HEK293 (cell line): ENCODE data around the gene SMAD7.

Source experiments
- CTCF ChIA-PET: fragments of 350-600 bp; formaldehyde crosslinking; extraction: SDS; loops from one replicate; lab custom pipeline; 2021; ENCODE audit warnings: antibody characterized with exemption; lab: Yijun Ruan, JAX
- POLR2A ChIA-PET: fragments of 300-600 bp; formaldehyde crosslinking; extraction: SDS; loops from one replicate; lab custom pipeline; 2020; ENCODE audit warnings: antibody characterized with exemption, inconsistent platforms; lab: Yijun Ruan, JAX
- H3K27ac ChIP-seq: fragments of 200-500 bp; sonication (Bioruptor generic); 2 replicates; pipeline ENCODE4 v1.5.1; 2014; ENCODE audit warnings: low read depth, low read length, control low read depth, inconsistent platforms; ENCODE audit errors: extremely low read depth
- H3K36me3 ChIP-seq, 2 experiments: fragments of 200-500 bp in 1 of 2; sonication (Bioruptor generic) in 1 of 2; 1 replicate in 1 of 2; 2 replicates in 1 of 2; pipeline ENCODE4 v1.5.1; 2014 to 2017; ENCODE audit warnings: inconsistent platforms in 2 of 2, low read length in 2 of 2; ENCODE audit not compliant: control insufficient read depth in 2 of 2, insufficient read depth in 1 of 2
- H3K4me1 ChIP-seq: fragments of 200-500 bp; sonication (Bioruptor generic); 2 replicates; pipeline ENCODE4 v1.5.1; 2014; ENCODE audit warnings: mild to moderate bottlenecking, low read length, inconsistent platforms; ENCODE audit not compliant: control insufficient read depth, insufficient read depth
- H3K4me3 ChIP-seq: 2 replicates; pipeline ENCODE4 v1.5.1; 2011; ENCODE audit warnings: low read depth, mild to moderate bottlenecking, control low read depth, low read length, moderate library complexity
- H3K9me3 ChIP-seq: fragments of 200-500 bp; sonication (Bioruptor generic); 2 replicates; pipeline ENCODE4 v1.5.1; 2014; ENCODE audit warnings: low read depth, low read length, inconsistent platforms; ENCODE audit not compliant: control insufficient read depth, insufficient read depth
- GLIS2 ChIP-seq: fragments of 450-650 bp; formaldehyde crosslinking; IDR thresholded peaks from 2 replicates; pipeline ENCODE4 v1.5.1; 2016; ENCODE audit warnings: missing biosample characterization, missing genetic modification characterization
- OVOL3 ChIP-seq: fragments of 450-650 bp; formaldehyde crosslinking; IDR thresholded peaks from 2 replicates; pipeline ENCODE4 v1.5.1; 2016; ENCODE audit warnings: missing biosample characterization, missing genetic modification characterization
- ZBTB21 ChIP-seq: fragments of 450-650 bp; formaldehyde crosslinking; IDR thresholded peaks from 2 replicates; pipeline ENCODE4 v1.5.1; 2017; ENCODE audit warnings: missing biosample characterization, missing genetic modification characterization
- ZFP37 ChIP-seq: fragments of 450-650 bp; formaldehyde crosslinking; IDR thresholded peaks from 2 replicates; pipeline ENCODE4 v1.5.1; 2016; ENCODE audit warnings: missing biosample characterization, missing genetic modification characterization
- ZNF248 ChIP-seq: fragments of 450-650 bp; formaldehyde crosslinking; IDR thresholded peaks from 2 replicates; pipeline ENCODE4 v1.5.1; 2017; ENCODE audit warnings: missing biosample characterization, missing genetic modification characterization
- ZNF473 ChIP-seq: fragments of 450-650 bp; formaldehyde crosslinking; IDR thresholded peaks from 2 replicates; pipeline ENCODE4 v1.5.1; 2017; ENCODE audit warnings: missing biosample characterization, missing genetic modification characterization
- ZNF600 ChIP-seq: fragments of 450-650 bp; formaldehyde crosslinking; IDR thresholded peaks from 2 replicates; pipeline ENCODE4 v1.5.1; 2016; ENCODE audit warnings: missing biosample characterization, missing genetic modification characterization
- ZNF701 ChIP-seq: fragments of 450-650 bp; formaldehyde crosslinking; IDR thresholded peaks from 2 replicates; pipeline ENCODE4 v1.5.1; 2016; ENCODE audit warnings: missing biosample characterization, missing genetic modification characterization
- ZSCAN16 ChIP-seq: fragments of 450-650 bp; formaldehyde crosslinking; IDR thresholded peaks from 2 replicates; pipeline ENCODE4 v1.5.1; 2016; ENCODE audit warnings: missing biosample characterization, missing genetic modification characterization
- ZSCAN30 ChIP-seq: fragments of 450-650 bp; IDR thresholded peaks from 2 replicates; pipeline ENCODE4 v1.5.1; 2018; ENCODE audit warnings: missing biosample characterization, mild to moderate bottlenecking, missing genetic modification characterization, moderate library complexity
- TF ChIP-seq, protein P1 (sequence below): sonication (generic); formaldehyde crosslinking; IDR thresholded peaks from 2 replicates; pipeline ENCODE4 v1.8.1; 2022; ENCODE audit warnings: mild to moderate bottlenecking, moderate library complexity, missing genetic modification reagents
- TF ChIP-seq, protein P2 (sequence below): fragments of 450-650 bp; formaldehyde crosslinking; IDR thresholded peaks from 2 replicates; pipeline ENCODE4 v1.5.1; 2017; ENCODE audit warnings: missing biosample characterization, missing genetic modification characterization
- TF ChIP-seq, protein P3 (sequence below): fragments of 450-650 bp; formaldehyde crosslinking; IDR thresholded peaks from 2 replicates; pipeline ENCODE4 v1.5.1; 2017; ENCODE audit warnings: missing biosample characterization, missing genetic modification characterization
- TF ChIP-seq, protein P4 (sequence below): fragments of 450-650 bp; formaldehyde crosslinking; IDR thresholded peaks from 2 replicates; pipeline ENCODE4 v1.5.1; 2016; ENCODE audit warnings: missing biosample characterization, missing genetic modification characterization, borderline replicate concordance
- TF ChIP-seq, protein P5 (sequence below): fragments of 450-650 bp; formaldehyde crosslinking; IDR thresholded peaks from 2 replicates; pipeline ENCODE4 v1.5.1; 2017; ENCODE audit warnings: missing biosample characterization, mild to moderate bottlenecking, missing genetic modification characterization, moderate library complexity
- TF ChIP-seq, protein P6 (sequence below): fragments of 450-650 bp; formaldehyde crosslinking; IDR thresholded peaks from 2 replicates; pipeline ENCODE4 v1.5.1; 2016; ENCODE audit warnings: missing biosample characterization, missing genetic modification characterization
- TF ChIP-seq, protein P7 (sequence below): fragments of 450-650 bp; formaldehyde crosslinking; IDR thresholded peaks from 2 replicates; pipeline ENCODE4 v1.5.1; 2016; ENCODE audit warnings: missing biosample characterization, missing genetic modification characterization
- TF ChIP-seq, protein P8 (sequence below): fragments of 450-650 bp; formaldehyde crosslinking; IDR thresholded peaks from 2 replicates; pipeline ENCODE4 v1.5.1; 2016; ENCODE audit warnings: missing biosample characterization, missing genetic modification characterization

Gene SMAD7

DNA sequence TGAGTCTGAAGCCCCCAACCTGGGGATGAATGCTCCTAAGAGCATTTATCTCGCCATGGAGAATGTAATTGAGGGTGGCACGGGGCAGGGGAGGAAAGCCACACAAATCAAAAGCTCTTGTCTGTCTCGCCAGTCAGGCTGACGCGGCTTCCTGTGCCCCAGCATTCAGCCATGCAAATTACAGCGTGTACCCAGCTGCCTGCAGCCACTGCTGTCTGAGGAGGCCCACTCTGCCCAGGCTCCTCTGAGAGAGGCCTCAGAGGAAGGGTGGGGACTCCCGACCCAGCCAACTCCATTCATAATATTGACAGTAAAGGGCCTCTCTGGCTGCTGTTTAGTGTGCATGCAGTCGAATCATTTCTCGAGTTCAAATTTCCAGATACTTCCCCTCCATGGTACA, 22.0 kb downstream of the SMAD7 start (continued):
- TF ChIP-seq, protein P1, sequence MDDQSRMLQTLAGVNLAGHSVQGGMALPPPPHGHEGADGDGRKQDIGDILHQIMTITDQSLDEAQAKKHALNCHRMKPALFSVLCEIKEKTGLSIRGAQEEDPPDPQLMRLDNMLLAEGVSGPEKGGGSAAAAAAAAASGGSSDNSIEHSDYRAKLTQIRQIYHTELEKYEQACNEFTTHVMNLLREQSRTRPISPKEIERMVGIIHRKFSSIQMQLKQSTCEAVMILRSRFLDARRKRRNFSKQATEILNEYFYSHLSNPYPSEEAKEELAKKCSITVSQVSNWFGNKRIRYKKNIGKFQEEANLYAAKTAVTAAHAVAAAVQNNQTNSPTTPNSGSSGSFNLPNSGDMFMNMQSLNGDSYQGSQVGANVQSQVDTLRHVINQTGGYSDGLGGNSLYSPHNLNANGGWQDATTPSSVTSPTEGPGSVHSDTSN (CRISPR knock-in tag): no peak
- TF ChIP-seq, protein P2, sequence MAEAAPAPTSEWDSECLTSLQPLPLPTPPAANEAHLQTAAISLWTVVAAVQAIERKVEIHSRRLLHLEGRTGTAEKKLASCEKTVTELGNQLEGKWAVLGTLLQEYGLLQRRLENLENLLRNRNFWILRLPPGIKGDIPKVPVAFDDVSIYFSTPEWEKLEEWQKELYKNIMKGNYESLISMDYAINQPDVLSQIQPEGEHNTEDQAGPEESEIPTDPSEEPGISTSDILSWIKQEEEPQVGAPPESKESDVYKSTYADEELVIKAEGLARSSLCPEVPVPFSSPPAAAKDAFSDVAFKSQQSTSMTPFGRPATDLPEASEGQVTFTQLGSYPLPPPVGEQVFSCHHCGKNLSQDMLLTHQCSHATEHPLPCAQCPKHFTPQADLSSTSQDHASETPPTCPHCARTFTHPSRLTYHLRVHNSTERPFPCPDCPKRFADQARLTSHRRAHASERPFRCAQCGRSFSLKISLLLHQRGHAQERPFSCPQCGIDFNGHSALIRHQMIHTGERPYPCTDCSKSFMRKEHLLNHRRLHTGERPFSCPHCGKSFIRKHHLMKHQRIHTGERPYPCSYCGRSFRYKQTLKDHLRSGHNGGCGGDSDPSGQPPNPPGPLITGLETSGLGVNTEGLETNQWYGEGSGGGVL (tag by site-specific recombination): 0 out of 2 replicates have a peak, but pooled peaks have one; percentile 1
- TF ChIP-seq ZNF600 (tag by site-specific recombination) (0 out of 2 replicates have a peak, but pooled peaks have one; percentile 17), ZNF248 (tag by site-specific recombination) (no peak), OVOL3 (tag by site-specific recombination) (no peak), GLIS2 (tag by site-specific recombination) (no peak), ZSCAN16 (tag by site-specific recombination) (no peak), ZSCAN30 (tag by site-specific recombination) (peak; percentile 92)
- TF ChIP-seq, protein P3, sequence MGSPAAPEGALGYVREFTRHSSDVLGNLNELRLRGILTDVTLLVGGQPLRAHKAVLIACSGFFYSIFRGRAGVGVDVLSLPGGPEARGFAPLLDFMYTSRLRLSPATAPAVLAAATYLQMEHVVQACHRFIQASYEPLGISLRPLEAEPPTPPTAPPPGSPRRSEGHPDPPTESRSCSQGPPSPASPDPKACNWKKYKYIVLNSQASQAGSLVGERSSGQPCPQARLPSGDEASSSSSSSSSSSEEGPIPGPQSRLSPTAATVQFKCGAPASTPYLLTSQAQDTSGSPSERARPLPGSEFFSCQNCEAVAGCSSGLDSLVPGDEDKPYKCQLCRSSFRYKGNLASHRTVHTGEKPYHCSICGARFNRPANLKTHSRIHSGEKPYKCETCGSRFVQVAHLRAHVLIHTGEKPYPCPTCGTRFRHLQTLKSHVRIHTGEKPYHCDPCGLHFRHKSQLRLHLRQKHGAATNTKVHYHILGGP (tag by site-specific recombination): no peak
- TF ChIP-seq, protein P4, sequence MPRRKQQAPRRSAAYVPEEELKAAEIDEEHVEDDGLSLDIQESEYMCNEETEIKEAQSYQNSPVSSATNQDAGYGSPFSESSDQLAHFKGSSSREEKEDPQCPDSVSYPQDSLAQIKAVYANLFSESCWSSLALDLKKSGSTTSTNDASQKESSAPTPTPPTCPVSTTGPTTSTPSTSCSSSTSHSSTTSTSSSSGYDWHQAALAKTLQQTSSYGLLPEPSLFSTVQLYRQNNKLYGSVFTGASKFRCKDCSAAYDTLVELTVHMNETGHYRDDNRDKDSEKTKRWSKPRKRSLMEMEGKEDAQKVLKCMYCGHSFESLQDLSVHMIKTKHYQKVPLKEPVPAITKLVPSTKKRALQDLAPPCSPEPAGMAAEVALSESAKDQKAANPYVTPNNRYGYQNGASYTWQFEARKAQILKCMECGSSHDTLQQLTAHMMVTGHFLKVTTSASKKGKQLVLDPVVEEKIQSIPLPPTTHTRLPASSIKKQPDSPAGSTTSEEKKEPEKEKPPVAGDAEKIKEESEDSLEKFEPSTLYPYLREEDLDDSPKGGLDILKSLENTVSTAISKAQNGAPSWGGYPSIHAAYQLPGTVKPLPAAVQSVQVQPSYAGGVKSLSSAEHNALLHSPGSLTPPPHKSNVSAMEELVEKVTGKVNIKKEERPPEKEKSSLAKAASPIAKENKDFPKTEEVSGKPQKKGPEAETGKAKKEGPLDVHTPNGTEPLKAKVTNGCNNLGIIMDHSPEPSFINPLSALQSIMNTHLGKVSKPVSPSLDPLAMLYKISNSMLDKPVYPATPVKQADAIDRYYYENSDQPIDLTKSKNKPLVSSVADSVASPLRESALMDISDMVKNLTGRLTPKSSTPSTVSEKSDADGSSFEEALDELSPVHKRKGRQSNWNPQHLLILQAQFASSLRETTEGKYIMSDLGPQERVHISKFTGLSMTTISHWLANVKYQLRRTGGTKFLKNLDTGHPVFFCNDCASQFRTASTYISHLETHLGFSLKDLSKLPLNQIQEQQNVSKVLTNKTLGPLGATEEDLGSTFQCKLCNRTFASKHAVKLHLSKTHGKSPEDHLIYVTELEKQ (tag by site-specific recombination): no peak
- TF ChIP-seq, protein P5, sequence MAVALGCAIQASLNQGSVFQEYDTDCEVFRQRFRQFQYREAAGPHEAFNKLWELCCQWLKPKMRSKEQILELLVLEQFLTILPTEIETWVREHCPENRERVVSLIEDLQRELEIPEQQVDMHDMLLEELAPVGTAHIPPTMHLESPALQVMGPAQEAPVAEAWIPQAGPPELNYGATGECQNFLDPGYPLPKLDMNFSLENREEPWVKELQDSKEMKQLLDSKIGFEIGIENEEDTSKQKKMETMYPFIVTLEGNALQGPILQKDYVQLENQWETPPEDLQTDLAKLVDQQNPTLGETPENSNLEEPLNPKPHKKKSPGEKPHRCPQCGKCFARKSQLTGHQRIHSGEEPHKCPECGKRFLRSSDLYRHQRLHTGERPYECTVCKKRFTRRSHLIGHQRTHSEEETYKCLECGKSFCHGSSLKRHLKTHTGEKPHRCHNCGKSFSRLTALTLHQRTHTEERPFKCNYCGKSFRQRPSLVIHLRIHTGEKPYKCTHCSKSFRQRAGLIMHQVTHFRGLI (tag by site-specific recombination): no peak

DNA sequence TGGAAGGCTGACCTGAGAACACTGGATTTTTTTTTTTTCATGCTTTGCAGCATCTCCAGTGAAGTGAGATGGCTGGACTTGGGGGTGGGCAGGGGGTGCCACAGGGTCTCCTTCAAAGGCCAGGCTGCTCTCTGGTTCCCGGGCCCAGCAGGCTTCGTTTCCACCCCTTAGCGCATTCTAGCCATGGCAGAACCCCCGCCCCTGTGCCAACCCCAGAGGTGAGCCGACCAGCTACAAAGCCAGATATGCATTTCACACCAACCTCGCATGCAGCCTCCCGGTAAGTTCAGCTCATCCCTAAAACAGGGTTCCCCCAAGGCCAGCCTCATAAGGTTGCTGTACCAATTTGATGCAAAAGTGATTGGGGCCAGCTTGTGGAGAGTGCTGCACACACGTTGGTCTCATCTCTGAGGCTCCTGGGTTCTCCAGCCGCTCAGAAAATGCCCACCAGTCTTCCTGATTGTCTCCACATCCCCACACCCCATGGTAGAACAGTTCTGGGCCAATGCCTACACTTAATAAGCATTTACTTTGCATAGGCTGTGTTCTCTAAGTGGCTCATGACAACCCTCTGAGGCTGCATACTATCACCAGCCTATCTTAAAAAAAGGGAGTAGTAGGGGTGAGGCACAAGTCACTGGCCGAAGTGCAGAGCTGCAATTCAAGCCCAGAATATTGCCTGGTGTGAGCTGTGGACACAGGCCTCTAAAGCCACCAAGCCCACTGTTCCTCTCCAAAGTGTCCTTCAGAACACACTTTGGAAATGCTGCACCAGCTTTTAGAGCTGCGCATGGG, 23.3 kb downstream of the SMAD7 start:
- Histone ChIP-seq H3K4me3 (no peak overlapping the region), H3K36me3 (peaks cover 0 to 47% of the 10 kb centered on the region in 2 experiments; a peak in 2 of 3 replicates), H3K9me3 (no peaks in the 10 kb centered on the region), H3K4me1 (peaks cover 78% of the 10 kb centered on the region), H3K27ac (0 out of 2 replicates have a peak overlapping the region, but pooled peaks have one; percentile 7)
- CTCF ChIA-PET: no interaction called here
- POLR2A ChIA-PET: interaction anchor here (0.5 to 0.7 kb wide), 2 partner anchors 22 to 79 kb away, joined by 3 to 4 read pairs; no protein-coding TSS in a partner anchor
- TF ChIP-seq ZBTB21 (tag by site-specific recombination) (no peak), ZNF473 (tag by site-specific recombination) (no peak), ZNF701 (tag by site-specific recombination) (no peak), ZFP37 (no peak)
- TF ChIP-seq, protein P6, sequence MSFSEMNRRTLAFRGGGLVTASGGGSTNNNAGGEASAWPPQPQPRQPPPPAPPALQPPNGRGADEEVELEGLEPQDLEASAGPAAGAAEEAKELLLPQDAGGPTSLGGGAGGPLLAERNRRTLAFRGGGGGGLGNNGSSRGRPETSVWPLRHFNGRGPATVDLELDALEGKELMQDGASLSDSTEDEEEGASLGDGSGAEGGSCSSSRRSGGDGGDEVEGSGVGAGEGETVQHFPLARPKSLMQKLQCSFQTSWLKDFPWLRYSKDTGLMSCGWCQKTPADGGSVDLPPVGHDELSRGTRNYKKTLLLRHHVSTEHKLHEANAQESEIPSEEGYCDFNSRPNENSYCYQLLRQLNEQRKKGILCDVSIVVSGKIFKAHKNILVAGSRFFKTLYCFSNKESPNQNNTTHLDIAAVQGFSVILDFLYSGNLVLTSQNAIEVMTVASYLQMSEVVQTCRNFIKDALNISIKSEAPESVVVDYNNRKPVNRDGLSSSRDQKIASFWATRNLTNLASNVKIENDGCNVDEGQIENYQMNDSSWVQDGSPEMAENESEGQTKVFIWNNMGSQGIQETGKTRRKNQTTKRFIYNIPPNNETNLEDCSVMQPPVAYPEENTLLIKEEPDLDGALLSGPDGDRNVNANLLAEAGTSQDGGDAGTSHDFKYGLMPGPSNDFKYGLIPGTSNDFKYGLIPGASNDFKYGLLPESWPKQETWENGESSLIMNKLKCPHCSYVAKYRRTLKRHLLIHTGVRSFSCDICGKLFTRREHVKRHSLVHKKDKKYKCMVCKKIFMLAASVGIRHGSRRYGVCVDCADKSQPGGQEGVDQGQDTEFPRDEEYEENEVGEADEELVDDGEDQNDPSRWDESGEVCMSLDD (tag by site-specific recombination): no peak
- TF ChIP-seq, protein P7, sequence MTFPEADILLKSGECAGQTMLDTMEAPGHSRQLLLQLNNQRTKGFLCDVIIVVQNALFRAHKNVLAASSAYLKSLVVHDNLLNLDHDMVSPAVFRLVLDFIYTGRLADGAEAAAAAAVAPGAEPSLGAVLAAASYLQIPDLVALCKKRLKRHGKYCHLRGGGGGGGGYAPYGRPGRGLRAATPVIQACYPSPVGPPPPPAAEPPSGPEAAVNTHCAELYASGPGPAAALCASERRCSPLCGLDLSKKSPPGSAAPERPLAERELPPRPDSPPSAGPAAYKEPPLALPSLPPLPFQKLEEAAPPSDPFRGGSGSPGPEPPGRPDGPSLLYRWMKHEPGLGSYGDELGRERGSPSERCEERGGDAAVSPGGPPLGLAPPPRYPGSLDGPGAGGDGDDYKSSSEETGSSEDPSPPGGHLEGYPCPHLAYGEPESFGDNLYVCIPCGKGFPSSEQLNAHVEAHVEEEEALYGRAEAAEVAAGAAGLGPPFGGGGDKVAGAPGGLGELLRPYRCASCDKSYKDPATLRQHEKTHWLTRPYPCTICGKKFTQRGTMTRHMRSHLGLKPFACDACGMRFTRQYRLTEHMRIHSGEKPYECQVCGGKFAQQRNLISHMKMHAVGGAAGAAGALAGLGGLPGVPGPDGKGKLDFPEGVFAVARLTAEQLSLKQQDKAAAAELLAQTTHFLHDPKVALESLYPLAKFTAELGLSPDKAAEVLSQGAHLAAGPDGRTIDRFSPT (tag by site-specific recombination): no peak
- TF ChIP-seq, protein P8, sequence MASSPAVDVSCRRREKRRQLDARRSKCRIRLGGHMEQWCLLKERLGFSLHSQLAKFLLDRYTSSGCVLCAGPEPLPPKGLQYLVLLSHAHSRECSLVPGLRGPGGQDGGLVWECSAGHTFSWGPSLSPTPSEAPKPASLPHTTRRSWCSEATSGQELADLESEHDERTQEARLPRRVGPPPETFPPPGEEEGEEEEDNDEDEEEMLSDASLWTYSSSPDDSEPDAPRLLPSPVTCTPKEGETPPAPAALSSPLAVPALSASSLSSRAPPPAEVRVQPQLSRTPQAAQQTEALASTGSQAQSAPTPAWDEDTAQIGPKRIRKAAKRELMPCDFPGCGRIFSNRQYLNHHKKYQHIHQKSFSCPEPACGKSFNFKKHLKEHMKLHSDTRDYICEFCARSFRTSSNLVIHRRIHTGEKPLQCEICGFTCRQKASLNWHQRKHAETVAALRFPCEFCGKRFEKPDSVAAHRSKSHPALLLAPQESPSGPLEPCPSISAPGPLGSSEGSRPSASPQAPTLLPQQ (tag by site-specific recombination): no peak
